Spleen (tissue), 11 donors: ENCODE results near the gene LAMB1. TPM values are rescaled to one million over a fixed set of nuclear protein-coding genes. Genes with fewer than 3 reads are reported as not detected.
A peak's percentile ranks its signal among the peaks of the same experiment; 100 is the strongest.

ENCODE experiments used
- DNase-seq: peaks from one replicate; pipeline ENCODE4 v3.0.0-alpha.2; 2020
- H3K27ac ChIP-seq, 8 donors: fragments of 200-600 bp; sonication (generic) in 7 of 8; 1 replicate in 4 of 8; 2 replicates in 4 of 8; pipeline versions ENCODE4 v1.5.0 to v1.8.0; 2016 to 2021; ENCODE audit warnings: inconsistent platforms in 4 of 8, mild to moderate bottlenecking in 4 of 8, moderate library complexity in 1 of 8
- H3K27me3 ChIP-seq, 7 donors: fragments of 200-600 bp; sonication (generic) in 6 of 7; replicated peaks in 1 of 7; 1 replicate in 4 of 7; 2 replicates in 3 of 7; pipeline versions ENCODE4 v1.5.0 to v1.8.0; 2016 to 2021; ENCODE audit warnings: inconsistent platforms in 3 of 7, mild to moderate bottlenecking in 1 of 7
- H3K36me3 ChIP-seq, 6 donors: fragments of 200-600 bp; sonication (generic) in 5 of 6; 1 replicate in 4 of 6; 2 replicates in 2 of 6; pipeline versions ENCODE4 v1.5.0 to v1.8.0; 2016 to 2021; ENCODE audit warnings: inconsistent platforms in 2 of 6
- H3K4me1 ChIP-seq, 6 donors: fragments of 200-600 bp; sonication (generic) in 5 of 6; 1 replicate in 3 of 6; 2 replicates in 3 of 6; pipeline versions ENCODE4 v1.5.0 to v1.8.0; 2016 to 2021; ENCODE audit warnings: inconsistent platforms in 3 of 6
- H3K4me3 ChIP-seq, 8 donors: fragments of 200-600 bp; sonication (generic) in 7 of 8; 1 replicate in 4 of 8; 2 replicates in 4 of 8; pipeline versions ENCODE4 v1.5.0 to v1.8.0; 2016 to 2021; ENCODE audit warnings: inconsistent platforms in 4 of 8, mild to moderate bottlenecking in 4 of 8, moderate library complexity in 2 of 8
- H3K9me3 ChIP-seq, 8 donors: fragments of 200-600 bp; sonication (generic) in 7 of 8; 1 replicate in 4 of 8; 2 replicates in 4 of 8; pipeline versions ENCODE4 v1.5.0 to v1.8.0; 2016 to 2021; ENCODE audit warnings: inconsistent platforms in 4 of 8
- POLR2A ChIP-seq, 3 donors: fragments of 450-650 bp; IDR thresholded peaks; one replicate each; pipeline ENCODE4 v1.5.1; 2017; ENCODE audit warnings: antibody characterized with exemption in 3 of 3, mild to moderate bottlenecking in 1 of 3
- POLR2AphosphoS5 ChIP-seq, 3 donors: sonication (generic); formaldehyde crosslinking; IDR thresholded peaks; one replicate each; pipeline ENCODE4 v1.5.1; 2017; ENCODE audit warnings: antibody characterized with exemption in 3 of 3
- WGBS, 5 donors: extraction: QIAGEN DNeasy Blood & Tissue Kit in 3 of 5; methylation state at CpG; one replicate each; pipeline versions ENCODE4 v1.1.5 to v1.1.7; 2013 to 2018; 5-methylcytosine and 5-hydroxymethylcytosine counted together
- intact Hi-C: fragments of 100-400 bp; cut with DNase I; formaldehyde crosslinking; loops from one replicate; pipeline ENCODE4 v1.15.0; 2023; ENCODE audit warnings: low total_unique reads
- polyA plus RNA-seq, 3 donors: library from polyadenylated mRNA; stranded (reverse); fragments of 200-250 nt; gene quantifications; one replicate each; pipeline ENCODE4 v1.2.1, GENCODE V29; 2013
- total RNA-seq, 7 donors: library from RNA; depleted of rRNA in 3 of 7; stranded (reverse); fragments of >200 nt in 3 of 7; fragmentation: NEBNext Ultra II Directional in 4 of 7; extraction: Animal tissue kit (Norgen Biotek cat#: 25700) in 4 of 7; gene quantifications; one replicate each; pipeline versions ENCODE4 v1.1.0 to v1.2.1, GENCODE V29; 2016 to 2021
- TF ChIP-seq, protein P1 (sequence below), 11 experiments: fragments of 200-600 bp in 7 of 11; fragments of 450-650 bp in 4 of 11; sonication (generic) in 4 of 11; IDR thresholded peaks in 8 of 11; conservative IDR thresholded peaks in 3 of 11; 1 replicate in 7 of 11; 2 replicates in 4 of 11; pipeline versions ENCODE4 v1.4.0 to v1.8.0; 2016 to 2021; ENCODE audit warnings: antibody characterized with exemption in 11 of 11, inconsistent platforms in 4 of 11, mild to moderate bottlenecking in 1 of 11
- donor health status: healthy with polysubstance abuse.
- donor health status: DM: no; HTN: no; CAD: no; lungs with moderate emphysema.
- donor health status: DM: no; HTN: no; CAD: no.
- donor health status: Bipolar disorder and iron deficiency.
- donor health status: healthy.
- donor health status: DM: no; HTN: no; CAD: no.
- donor health status: DM: yes; HTN: yes; CAD: no.

The LAMB1 gene
- total and polyA plus RNA-seq, 10 donors: 51.4 to 181 (median 126) TPM

DNA sequence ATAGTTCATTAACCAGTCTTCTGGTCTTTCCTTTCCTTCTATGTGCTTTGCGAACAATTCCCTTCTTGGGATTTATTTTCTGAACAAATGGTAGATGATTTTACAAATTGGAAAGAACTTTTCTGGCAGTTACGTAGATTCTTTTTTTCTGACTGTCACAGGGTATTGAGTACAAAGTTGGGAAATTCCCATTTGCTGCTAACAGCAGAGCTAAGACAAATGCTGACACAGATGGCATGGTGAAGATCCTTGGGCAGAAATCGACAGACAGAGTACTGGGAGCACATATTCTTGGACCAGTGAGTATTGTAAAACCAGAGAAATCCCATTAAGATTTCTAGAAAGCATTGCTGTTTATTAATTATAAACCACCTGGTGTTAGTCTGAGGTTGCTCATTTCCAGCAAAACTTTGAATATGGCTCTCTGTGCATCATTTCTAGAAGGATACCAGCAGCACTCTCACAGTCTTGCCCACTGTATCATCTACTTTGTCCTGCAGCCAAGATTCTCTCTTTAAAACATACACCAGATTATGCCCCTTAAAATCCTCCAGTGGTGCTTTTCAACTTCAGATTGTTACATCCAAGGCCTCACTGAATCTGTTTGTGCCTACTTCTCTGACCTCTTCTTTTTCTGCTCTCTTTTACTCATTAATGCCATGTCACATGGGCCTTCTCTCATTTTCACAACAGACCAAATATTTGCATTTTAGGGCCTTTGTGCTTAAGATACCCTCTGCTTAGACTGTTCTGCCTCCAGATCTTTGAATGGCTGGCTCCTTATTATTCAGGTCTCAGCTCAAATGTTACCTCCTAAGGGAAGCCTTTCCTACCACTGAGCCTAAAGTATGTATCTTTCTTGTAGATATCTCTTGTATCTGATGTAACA, 85.0 kb downstream of the LAMB1 start:
- DNase-seq: no peak
- Histone ChIP-seq H3K9me3 (no peaks in the 10 kb centered on the region), H3K4me1 (peaks cover 0 to 46% (median 17%) of the 10 kb centered on the region in 6 donors), H3K27me3 (no peaks in the 10 kb centered on the region), H3K36me3 (peaks cover 12 to 99% (median 51%) of the 10 kb centered on the region in 6 donors), H3K4me3 (no peak overlapping the region), H3K27ac (no peak overlapping the region)
- TF ChIP-seq POLR2A (IDR thresholded peaks at IDR 0.05) (no peak), POLR2AphosphoS5 (IDR thresholded peaks at IDR 0.05) (no peak)
- TF ChIP-seq, protein P1, sequence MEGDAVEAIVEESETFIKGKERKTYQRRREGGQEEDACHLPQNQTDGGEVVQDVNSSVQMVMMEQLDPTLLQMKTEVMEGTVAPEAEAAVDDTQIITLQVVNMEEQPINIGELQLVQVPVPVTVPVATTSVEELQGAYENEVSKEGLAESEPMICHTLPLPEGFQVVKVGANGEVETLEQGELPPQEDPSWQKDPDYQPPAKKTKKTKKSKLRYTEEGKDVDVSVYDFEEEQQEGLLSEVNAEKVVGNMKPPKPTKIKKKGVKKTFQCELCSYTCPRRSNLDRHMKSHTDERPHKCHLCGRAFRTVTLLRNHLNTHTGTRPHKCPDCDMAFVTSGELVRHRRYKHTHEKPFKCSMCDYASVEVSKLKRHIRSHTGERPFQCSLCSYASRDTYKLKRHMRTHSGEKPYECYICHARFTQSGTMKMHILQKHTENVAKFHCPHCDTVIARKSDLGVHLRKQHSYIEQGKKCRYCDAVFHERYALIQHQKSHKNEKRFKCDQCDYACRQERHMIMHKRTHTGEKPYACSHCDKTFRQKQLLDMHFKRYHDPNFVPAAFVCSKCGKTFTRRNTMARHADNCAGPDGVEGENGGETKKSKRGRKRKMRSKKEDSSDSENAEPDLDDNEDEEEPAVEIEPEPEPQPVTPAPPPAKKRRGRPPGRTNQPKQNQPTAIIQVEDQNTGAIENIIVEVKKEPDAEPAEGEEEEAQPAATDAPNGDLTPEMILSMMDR (IDR thresholded peaks at IDR 0.05 in 8 of 11, conservative IDR thresholded peaks at IDR 0.05 in 3 of 11): no peak
- WGBS, 5 donors: 70 to 85% (median 78%) methylated on average over 3 of the region's 3 CpGs
- intact Hi-C loops: no loop called here

DNA sequence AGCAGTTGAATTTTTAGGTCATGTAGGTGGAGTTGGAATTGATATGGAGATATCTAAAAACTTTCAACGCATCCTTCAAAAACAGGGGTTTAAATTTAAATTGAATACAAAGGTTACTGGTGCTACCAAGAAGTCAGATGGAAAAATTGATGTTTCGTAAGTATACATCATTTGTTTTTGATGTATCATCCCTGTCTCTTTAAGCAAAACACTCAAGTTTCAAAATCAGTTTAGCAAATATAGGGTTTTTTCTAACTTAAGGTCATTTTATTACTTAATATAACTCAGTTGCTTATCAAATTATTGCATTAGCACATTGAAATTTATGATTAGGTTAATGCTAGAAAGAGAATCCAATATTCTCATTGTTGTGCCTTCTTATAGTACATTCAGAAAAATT, 87.4 kb downstream of the LAMB1 start:
- intact Hi-C loops: no loop called here
- H3K27ac ChIP-seq: peak overlapping the region in 2 of 8 donors; percentile 61
- no peak overlapping the region for H3K4me3 ChIP-seq
- H3K36me3 ChIP-seq: peaks cover 12 to 99% (median 61%) of the 10 kb centered on the region in 6 donors
- no peak for DNase-seq
- H3K4me1 ChIP-seq: peaks cover 0 to 47% (median 17%) of the 10 kb centered on the region in 6 donors
- TF ChIP-seq POLR2A (IDR thresholded peaks at IDR 0.05): no peak
- TF ChIP-seq, protein P1 (IDR thresholded peaks at IDR 0.05 in 8 of 11, conservative IDR thresholded peaks at IDR 0.05 in 3 of 11): no peak
- no peak for TF ChIP-seq POLR2AphosphoS5 (IDR thresholded peaks at IDR 0.05)
- no peaks in the 10 kb centered on the region for H3K27me3 ChIP-seq
- 88 to 94% (median 94%) methylated on average over 2 of the region's 2 CpGs for WGBS, 5 donors
- peaks cover 0 to 3% (median 0%) of the 10 kb centered on the region in 8 donors for H3K9me3 ChIP-seq

DNA sequence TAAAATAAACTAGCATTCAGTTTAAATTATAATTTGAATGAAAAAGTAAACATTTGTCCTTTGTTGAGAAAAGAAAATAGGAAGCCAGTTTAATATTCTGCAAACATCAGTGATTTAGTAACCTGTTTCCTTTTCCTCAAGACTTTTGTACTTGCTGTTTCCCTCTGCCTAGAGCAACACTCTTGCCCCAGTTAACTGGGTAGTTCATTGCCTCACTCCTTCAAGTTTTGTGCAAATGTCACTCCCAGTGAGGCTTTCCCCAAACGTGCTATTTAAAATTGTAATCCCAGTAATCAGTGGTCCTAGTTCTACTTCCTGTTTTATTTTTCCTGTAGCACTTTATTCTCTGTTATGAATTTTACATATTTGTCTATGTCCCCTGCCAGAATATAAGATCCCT, 88.1 kb downstream of the LAMB1 start:
- WGBS, 5 donors: 8 to 26% (median 16%) methylated on average over 1 of the region's 1 CpG
- no peak for DNase-seq
- H3K27ac ChIP-seq: peak overlapping the region in 5 of 8 donors; percentile 25 to 61 (median 48)
- no peak overlapping the region for H3K4me3 ChIP-seq
- H3K9me3 ChIP-seq: peaks cover 0 to 3% (median 0%) of the 10 kb centered on the region in 8 donors
- H3K27me3 ChIP-seq: no peaks in the 10 kb centered on the region
- no peak for TF ChIP-seq POLR2AphosphoS5 (IDR thresholded peaks at IDR 0.05)
- TF ChIP-seq, protein P1 (IDR thresholded peaks at IDR 0.05 in 8 of 11, conservative IDR thresholded peaks at IDR 0.05 in 3 of 11): no peak
- TF ChIP-seq POLR2A (IDR thresholded peaks at IDR 0.05): no peak
- H3K36me3 ChIP-seq: peaks cover 7 to 99% (median 62%) of the 10 kb centered on the region in 6 donors
- intact Hi-C loops: no loop called here
- peaks cover 0 to 40% (median 12%) of the 10 kb centered on the region in 6 donors for H3K4me1 ChIP-seq

DNA sequence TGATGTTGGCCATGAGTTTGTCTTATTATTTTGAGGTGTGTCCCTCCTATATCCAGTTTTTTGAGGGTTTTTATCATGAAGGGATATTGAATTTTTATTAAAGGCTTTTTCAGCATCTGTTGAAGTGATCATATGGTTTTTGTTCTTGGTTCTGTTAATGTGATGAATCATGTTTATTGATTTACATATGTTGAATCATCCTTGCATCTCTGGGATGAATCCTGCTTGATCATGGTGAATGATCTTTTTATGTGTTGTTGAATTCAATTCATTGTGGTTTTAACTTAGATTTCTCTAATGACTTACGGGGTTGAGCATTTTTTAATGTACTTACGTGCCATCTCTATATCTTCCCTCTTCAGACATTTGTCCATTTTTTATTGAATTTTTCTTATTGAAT, 89.1 kb downstream of the LAMB1 start:
- H3K36me3 ChIP-seq: peaks cover 2 to 99% (median 59%) of the 10 kb centered on the region in 6 donors
- intact Hi-C loops: no loop called here
- no peaks in the 10 kb centered on the region for H3K27me3 ChIP-seq
- WGBS, 5 donors: 92 to 99% (median 98%) methylated on average over 2 of the region's 2 CpGs
- H3K4me1 ChIP-seq: peaks cover 0 to 38% (median 12%) of the 10 kb centered on the region in 6 donors
- H3K4me3 ChIP-seq: no peak overlapping the region
- peak overlapping the region in 1 of 8 donors; percentile 61 for H3K27ac ChIP-seq
- DNase-seq: no peak
- peaks cover 0 to 3% (median 0%) of the 10 kb centered on the region in 8 donors for H3K9me3 ChIP-seq
- TF ChIP-seq POLR2AphosphoS5 (IDR thresholded peaks at IDR 0.05) (no peak), POLR2A (IDR thresholded peaks at IDR 0.05) (no peak)
- TF ChIP-seq, protein P1 (IDR thresholded peaks at IDR 0.05 in 8 of 11, conservative IDR thresholded peaks at IDR 0.05 in 3 of 11): no peak
